ENCODE measurements around the gene IFT122.
"Not testable (repeated sequence)": the region's sequence is repeated elsewhere in the genome, so short reads cannot be mapped to it uniquely, and the experiment has no call there.

Gene IFT122

DNA sequence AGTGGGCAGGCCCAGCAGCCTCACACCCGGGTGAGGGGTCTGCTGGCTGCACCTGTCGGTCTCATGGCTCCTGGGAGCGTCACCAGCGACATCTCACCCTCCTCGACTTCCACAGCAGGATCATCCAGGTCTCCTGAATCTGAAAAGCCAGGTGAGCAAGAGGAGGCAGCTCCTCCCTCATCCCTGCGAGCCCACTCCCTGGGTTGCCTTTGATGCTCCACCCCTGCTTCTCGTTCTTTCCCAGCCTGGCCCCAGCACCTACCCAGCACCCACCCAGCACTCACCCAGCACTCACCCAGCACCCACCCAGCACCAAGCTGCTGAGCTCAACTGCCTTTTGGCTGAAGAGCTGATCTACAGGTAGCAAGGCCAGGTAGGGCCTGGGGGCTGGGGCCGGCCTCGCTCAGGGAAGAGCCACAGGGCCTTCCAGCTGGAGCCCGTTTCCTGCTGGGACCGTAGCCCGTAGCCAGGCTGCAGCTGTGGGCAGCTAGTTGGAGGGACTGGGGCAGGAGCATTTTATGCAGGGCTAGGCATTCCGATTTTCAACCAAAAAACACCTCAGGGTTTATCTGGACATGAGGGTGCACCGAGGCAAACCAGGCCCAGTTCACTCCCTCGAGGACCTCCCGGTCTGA, 103.2 kb downstream of the IFT122 start, which contains the start of gene H1-8:
TSS of gene H1-8 (plus strand) at position 20 of the 635 bp plus-strand sequence. CDS start at position 64, 44 bp downstream.
- no peak within 1 kb of the TSS for H3K4me3 Mint-ChIP-seq
- no peaks in the 10 kb centered on the region for H3K36me3 Mint-ChIP-seq (ENCODE audit: low read depth)

DNA sequence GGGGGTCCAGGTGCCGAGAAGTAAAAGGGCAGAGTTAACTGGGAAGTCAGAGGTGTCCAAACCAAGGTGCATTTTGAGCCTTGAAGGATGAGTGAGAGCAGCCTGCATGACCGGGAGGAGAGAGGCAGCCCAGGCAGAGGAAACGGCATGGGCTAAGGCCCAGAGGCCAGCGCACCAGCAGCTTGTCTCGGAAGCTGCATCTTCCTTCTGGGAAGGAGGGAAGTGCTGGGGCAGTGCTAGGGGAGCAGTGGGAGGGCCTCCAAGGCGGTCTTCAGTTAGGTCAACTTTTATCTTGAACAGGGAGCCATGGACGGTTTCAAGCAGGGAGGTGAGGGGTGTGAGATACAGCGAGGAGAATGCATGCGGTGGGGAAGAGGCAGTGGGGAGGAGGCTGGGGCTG, 104.0 kb downstream of the IFT122 start:
- Mint-ChIP-seq H3K4me1 (peaks cover 40% of the 10 kb centered on the region), H3K4me3 (no peak overlapping the region), H3K27ac (no peak overlapping the region), H3K9me3 (no peaks in the 10 kb centered on the region), H3K27me3 (ENCODE audit: low read depth, poor library complexity) (peaks cover 10% of the 10 kb centered on the region), H3K36me3 (ENCODE audit: low read depth) (no peaks in the 10 kb centered on the region)
- DNase-seq: no peak
- TF ChIP-seq, protein P1, sequence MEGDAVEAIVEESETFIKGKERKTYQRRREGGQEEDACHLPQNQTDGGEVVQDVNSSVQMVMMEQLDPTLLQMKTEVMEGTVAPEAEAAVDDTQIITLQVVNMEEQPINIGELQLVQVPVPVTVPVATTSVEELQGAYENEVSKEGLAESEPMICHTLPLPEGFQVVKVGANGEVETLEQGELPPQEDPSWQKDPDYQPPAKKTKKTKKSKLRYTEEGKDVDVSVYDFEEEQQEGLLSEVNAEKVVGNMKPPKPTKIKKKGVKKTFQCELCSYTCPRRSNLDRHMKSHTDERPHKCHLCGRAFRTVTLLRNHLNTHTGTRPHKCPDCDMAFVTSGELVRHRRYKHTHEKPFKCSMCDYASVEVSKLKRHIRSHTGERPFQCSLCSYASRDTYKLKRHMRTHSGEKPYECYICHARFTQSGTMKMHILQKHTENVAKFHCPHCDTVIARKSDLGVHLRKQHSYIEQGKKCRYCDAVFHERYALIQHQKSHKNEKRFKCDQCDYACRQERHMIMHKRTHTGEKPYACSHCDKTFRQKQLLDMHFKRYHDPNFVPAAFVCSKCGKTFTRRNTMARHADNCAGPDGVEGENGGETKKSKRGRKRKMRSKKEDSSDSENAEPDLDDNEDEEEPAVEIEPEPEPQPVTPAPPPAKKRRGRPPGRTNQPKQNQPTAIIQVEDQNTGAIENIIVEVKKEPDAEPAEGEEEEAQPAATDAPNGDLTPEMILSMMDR (IDR thresholded peaks at IDR 0.05): no peak

More for the DNA sequence above, 103.2 kb downstream of the IFT122 start, which contains the start of gene H1-8:
- peaks cover 9% of the 10 kb centered on the region for H3K27me3 Mint-ChIP-seq (ENCODE audit: low read depth, poor library complexity)
- H3K9me3 Mint-ChIP-seq: no peaks in the 10 kb centered on the region
- H3K27ac Mint-ChIP-seq: no peak within 1 kb of the TSS
- peaks cover 34% of the 10 kb centered on the region for H3K4me1 Mint-ChIP-seq
- TF ChIP-seq, protein P1 (IDR thresholded peaks at IDR 0.05): no peak
- no peak for DNase-seq

DNA sequence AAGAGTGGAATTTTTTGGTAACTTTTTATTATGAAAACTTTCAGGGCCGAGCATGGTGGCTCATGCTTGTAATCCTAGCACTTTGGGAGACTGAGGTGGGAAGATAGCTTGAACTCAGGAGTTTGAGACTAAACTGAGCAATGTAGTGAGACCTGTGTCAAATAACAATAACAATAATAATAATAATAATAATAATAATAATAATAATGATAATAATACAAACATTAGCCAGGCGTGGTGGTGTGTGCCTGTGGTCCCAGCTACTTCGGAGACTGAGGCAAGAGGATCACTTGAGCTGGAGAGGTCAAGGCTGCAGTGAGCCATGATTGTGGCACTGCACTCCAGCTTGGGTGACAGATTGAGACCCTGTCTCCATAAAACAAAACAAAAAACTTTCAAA, 105.9 kb downstream of the IFT122 start:
- DNase-seq; H3K4me3 Mint-ChIP-seq; H3K36me3 Mint-ChIP-seq (ENCODE audit: low read depth); H3K27ac Mint-ChIP-seq; H3K9me3 Mint-ChIP-seq; H3K27me3 Mint-ChIP-seq (ENCODE audit: low read depth, poor library complexity): not testable (repeated sequence)
- H3K4me1 Mint-ChIP-seq: peaks cover 29% of the 10 kb centered on the region

DNA sequence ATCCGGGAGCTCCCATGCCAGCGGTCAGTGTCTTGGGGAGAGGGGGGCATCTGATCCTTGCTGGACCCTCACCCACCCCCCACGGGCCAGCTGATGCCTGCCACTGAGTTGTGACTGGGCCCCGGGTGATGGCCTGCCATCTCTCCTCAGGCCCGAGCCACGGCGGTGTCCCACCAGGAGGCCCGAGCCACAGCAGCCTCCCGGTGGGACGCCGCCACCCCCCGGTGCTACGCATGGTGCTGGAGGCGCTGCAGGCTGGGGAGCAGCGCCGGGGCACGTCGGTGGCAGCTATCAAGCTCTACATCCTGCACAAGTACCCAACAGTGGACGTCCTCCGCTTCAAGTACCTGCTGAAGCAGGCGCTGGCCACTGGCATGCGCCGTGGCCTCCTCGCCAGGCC, 107.2 kb downstream of the IFT122 start:
- H3K27me3 Mint-ChIP-seq (ENCODE audit: low read depth, poor library complexity): peaks cover 6% of the 10 kb centered on the region
- H3K4me1 Mint-ChIP-seq: peaks cover 24% of the 10 kb centered on the region
- H3K36me3 Mint-ChIP-seq (ENCODE audit: low read depth): no peaks in the 10 kb centered on the region
- TF ChIP-seq, protein P1 (IDR thresholded peaks at IDR 0.05): no peak
- no peak overlapping the region for H3K4me3 Mint-ChIP-seq
- no peak for DNase-seq
- H3K9me3 Mint-ChIP-seq: no peaks in the 10 kb centered on the region
- no peak overlapping the region for H3K27ac Mint-ChIP-seq

DNA sequence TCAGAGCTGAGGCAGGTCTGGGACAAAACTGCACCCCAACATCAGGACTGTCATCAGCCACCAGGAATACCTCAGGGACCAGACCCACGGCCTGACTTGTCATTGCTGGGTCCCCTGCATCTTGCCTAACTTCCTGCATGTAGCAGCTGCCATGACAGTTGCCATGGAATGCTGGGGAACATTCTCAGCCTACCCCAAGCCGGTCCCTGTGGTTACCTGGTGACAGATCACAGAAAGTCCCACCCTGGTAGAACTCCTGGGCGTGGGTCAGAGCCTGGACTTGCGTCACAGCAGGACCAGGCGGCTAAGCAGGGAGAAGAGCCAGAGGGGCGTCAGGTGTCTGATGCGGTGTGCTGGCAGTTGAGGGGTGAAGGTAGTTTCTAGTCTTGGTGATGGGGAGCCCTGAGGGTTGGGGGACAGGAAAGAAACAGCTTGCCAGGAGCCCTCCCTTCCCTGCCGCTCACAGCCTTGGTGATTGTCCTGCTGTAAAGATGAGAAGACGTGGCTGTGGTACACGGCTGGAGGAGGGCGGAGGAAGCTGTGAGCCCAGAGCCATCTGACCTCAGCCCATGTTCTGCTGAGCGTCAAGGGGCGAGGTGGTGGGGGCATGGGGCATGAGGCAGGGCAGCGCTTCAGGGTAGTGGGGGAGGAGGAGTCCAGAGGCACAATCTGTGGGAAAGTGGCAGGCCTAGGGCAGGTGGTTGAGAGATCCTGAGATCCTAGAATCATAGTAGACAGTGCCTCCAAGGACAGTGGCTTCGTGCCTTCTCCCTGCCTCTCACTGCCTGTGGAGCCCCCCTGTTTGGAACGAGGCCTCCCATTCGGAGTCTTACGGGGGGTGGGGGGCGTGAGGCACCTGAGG, 108.3 kb downstream of the IFT122 start:
- no peak for DNase-seq
- Mint-ChIP-seq H3K9me3 (no peaks in the 10 kb centered on the region), H3K27ac (no peak overlapping the region), H3K27me3 (ENCODE audit: low read depth, poor library complexity) (peaks cover 6% of the 10 kb centered on the region), H3K4me3 (no peak overlapping the region), H3K4me1 (peaks cover 33% of the 10 kb centered on the region), H3K36me3 (ENCODE audit: low read depth) (no peaks in the 10 kb centered on the region)
- TF ChIP-seq, protein P1 (IDR thresholded peaks at IDR 0.05): no peak

DNA sequence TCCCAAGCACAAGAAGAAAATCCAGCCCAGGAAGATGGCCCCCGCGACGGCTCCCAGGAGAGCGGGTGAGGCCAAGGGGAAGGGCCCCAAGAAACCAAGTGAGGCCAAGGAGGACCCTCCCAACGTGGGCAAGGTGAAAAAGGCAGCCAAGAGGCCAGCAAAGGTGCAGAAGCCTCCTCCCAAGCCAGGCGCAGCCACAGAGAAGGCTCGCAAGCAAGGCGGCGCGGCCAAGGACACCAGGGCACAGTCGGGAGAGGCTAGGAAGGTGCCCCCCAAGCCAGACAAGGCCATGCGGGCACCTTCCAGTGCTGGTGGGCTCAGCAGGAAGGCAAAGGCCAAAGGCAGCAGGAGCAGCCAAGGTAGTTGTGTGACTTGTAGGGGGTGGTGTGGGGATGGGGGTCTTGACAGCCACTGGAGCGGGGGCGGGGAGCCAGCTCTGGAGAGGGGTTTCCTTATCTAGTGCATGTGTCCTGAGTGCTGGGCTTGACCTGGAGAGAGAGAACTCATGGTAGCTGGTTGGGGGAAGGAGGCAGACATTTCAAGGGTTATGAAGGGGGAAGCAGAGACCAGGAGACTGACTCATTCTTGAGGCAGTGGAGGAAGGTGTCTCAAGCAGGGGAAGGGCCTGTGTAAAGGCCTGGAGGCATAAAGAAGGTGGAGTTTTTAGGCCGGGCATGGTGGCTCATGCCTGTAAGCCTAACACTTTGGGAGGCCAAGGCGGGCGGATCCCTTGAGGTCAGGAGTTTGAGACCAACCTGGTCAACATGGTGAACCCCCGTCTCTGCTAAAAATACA, 109.2 kb downstream of the IFT122 start:
- H3K27ac Mint-ChIP-seq: peak overlapping the region; percentile 29
- peaks cover 6% of the 10 kb centered on the region for H3K27me3 Mint-ChIP-seq (ENCODE audit: low read depth, poor library complexity)

More for the DNA sequence above, 109.2 kb downstream of the IFT122 start:
- H3K4me3 Mint-ChIP-seq: no peak overlapping the region
- H3K4me1 Mint-ChIP-seq: peaks cover 35% of the 10 kb centered on the region
- no peaks in the 10 kb centered on the region for H3K36me3 Mint-ChIP-seq (ENCODE audit: low read depth)
- H3K9me3 Mint-ChIP-seq: no peaks in the 10 kb centered on the region
- TF ChIP-seq, protein P1 (IDR thresholded peaks at IDR 0.05): no peak
- no peak for DNase-seq
